Endodermal cell (in vitro differentiated cells): ENCODE data around the gene CFAP65. TPM values are rescaled to one million over a fixed set of nuclear protein-coding genes. Genes with fewer than 3 reads are reported as not detected.

Source experiments
- DNase-seq: peaks from one replicate; pipeline ENCODE4 v3.0.0-alpha.2; 2017
- H3K27ac ChIP-seq: 2 replicates; pipeline ENCODE4 v1.5.1; 2013; ENCODE audit warnings: mild to moderate bottlenecking, low read depth, low read length, moderate library complexity
- H3K27me3 ChIP-seq: 2 replicates; pipeline ENCODE4 v1.6.1; 2013; ENCODE audit warnings: mild to moderate bottlenecking, low read length, moderate library complexity; ENCODE audit not compliant: insufficient read depth, control insufficient read depth, poor library complexity, severe bottlenecking
- H3K36me3 ChIP-seq: 2 replicates; pipeline ENCODE4 v1.7.0; 2013; ENCODE audit warnings: mild to moderate bottlenecking, low read length, moderate library complexity; ENCODE audit not compliant: control insufficient read depth, insufficient read depth
- H3K4me1 ChIP-seq: one replicate; pipeline ENCODE4 v1.7.0; 2013; ENCODE audit warnings: low read length; ENCODE audit not compliant: control insufficient read depth, insufficient read depth
- H3K4me3 ChIP-seq: 2 replicates; pipeline ENCODE4 v1.5.1; 2013; ENCODE audit warnings: mild to moderate bottlenecking, low read length, moderate library complexity
- H3K9ac ChIP-seq: 2 replicates; pipeline ENCODE4 v1.6.1; 2013; ENCODE audit warnings: mild to moderate bottlenecking, low read length, moderate library complexity; ENCODE audit not compliant: poor library complexity, severe bottlenecking; ENCODE audit errors: extremely low read depth
- H3K9me3 ChIP-seq: 2 replicates; pipeline ENCODE4 v1.6.1; 2013; ENCODE audit warnings: mild to moderate bottlenecking, low read length, moderate library complexity; ENCODE audit not compliant: control insufficient read depth
- H3K27ac Mint-ChIP-seq: 2 replicates; pipeline ENCODE4 v1.8.0; 2020; ENCODE audit warnings: mixed read lengths
- H3K27me3 Mint-ChIP-seq: 2 replicates; pipeline ENCODE4 v1.8.0; 2021; ENCODE audit warnings: mild to moderate bottlenecking, mixed read lengths; ENCODE audit not compliant: insufficient read depth
- H3K36me3 Mint-ChIP-seq: 2 replicates; pipeline ENCODE4 v1.8.0; 2020; ENCODE audit warnings: low read depth, mixed read lengths
- H3K4me1 Mint-ChIP-seq: 2 replicates; pipeline ENCODE4 v1.8.0; 2020; ENCODE audit warnings: mixed read lengths
- H3K4me3 Mint-ChIP-seq: 2 replicates; pipeline ENCODE4 v1.8.0; 2020; ENCODE audit warnings: mild to moderate bottlenecking, moderate library complexity, mixed read lengths
- H3K9me3 Mint-ChIP-seq: 2 replicates; pipeline ENCODE4 v1.8.0; 2020; ENCODE audit warnings: mild to moderate bottlenecking, mixed read lengths
- CTCF ChIP-seq: fragments of 200-600 bp; sonication (generic); conservative IDR thresholded peaks from 2 replicates; pipeline ENCODE4 v1.5.0; 2021; ENCODE audit warnings: antibody characterized with exemption, mild to moderate bottlenecking
- WGBS, 2 experiments: methylation state at CpG; one replicate each; pipeline versions ENCODE4 v1.1.5 to v1.1.7; 2013; ENCODE audit warnings: missing lambda C conversion rate in 2 of 2, mixed read lengths in 1 of 2; ENCODE audit not compliant: insufficient coverage in 1 of 2, insufficient read length in 1 of 2; 5-methylcytosine and 5-hydroxymethylcytosine counted together
- total RNA-seq, 2 donors: library from RNA; stranded (reverse); fragmentation: NEBNext Ultra II Directional in 1 of 2; extraction: Animal tissue kit (Norgen Biotek cat#: 25700) in 1 of 2; gene quantifications; 2 replicates in 1 of 2; 3 replicates in 1 of 2; pipeline ENCODE4 v1.2.1, GENCODE V29; 2021

The CFAP65 gene
- total RNA-seq, 2 donors from 2014 or later = 0.84 to 1.5 TPM

DNA sequence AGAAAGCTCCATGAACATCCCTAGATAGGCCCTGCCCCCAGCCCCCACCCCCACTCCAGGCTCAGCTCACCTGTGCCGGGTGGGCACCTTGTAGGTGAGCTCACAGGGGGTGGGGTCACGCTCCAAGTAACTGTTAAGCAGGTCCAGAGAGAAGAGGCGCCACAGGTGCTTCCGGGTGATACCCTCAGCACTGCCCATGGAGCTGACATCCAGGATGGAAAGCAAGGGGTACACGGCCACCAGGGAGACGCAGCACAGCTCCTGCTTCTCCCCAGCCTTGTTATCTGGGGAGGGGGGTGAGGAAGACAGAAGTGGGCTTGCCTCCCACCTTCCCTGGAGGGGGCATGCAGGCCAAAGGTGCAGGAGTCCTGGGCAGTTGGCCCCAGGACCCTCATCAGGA lies 21.9 kb downstream of the CFAP65 start:
- peaks cover 38% of the 10 kb centered on the region for H3K27me3 Mint-ChIP-seq
- Histone ChIP-seq H3K27me3 (peaks cover 28% of the 10 kb centered on the region), H3K27ac (no peak overlapping the region), H3K9ac (no peak overlapping the region), H3K9me3 (no peaks in the 10 kb centered on the region), H3K4me1 (no peaks in the 10 kb centered on the region), H3K4me3 (no peak overlapping the region), H3K36me3 (no peaks in the 10 kb centered on the region)
- WGBS, 2 experiments = 82 to 91% methylated on average over 2 to 6 of the region's 6 CpGs
- no peak overlapping the region for H3K27ac Mint-ChIP-seq
- H3K36me3 Mint-ChIP-seq = no peaks in the 10 kb centered on the region
- H3K4me3 Mint-ChIP-seq = no peak overlapping the region
- H3K9me3 Mint-ChIP-seq = no peaks in the 10 kb centered on the region
- no peak for DNase-seq
- TF ChIP-seq CTCF = no peak
- no peaks in the 10 kb centered on the region for H3K4me1 Mint-ChIP-seq

GRCh38 chr2:219018726-219019125 lies 22.6 kb downstream of the CFAP65 start:
- H3K4me1 ChIP-seq = no peaks in the 10 kb centered on the region
- no peaks in the 10 kb centered on the region for H3K9me3 Mint-ChIP-seq
- H3K36me3 ChIP-seq = no peaks in the 10 kb centered on the region
- no peak overlapping the region for H3K9ac ChIP-seq
- no peaks in the 10 kb centered on the region for H3K36me3 Mint-ChIP-seq
- no peak overlapping the region for H3K4me3 Mint-ChIP-seq
- peaks cover 35% of the 10 kb centered on the region for H3K27me3 ChIP-seq
- H3K27ac ChIP-seq = no peak overlapping the region
- no peak for DNase-seq
- H3K27ac Mint-ChIP-seq = no peak overlapping the region
- H3K4me1 Mint-ChIP-seq = no peaks in the 10 kb centered on the region
- no peak for TF ChIP-seq CTCF
- H3K27me3 Mint-ChIP-seq = peaks cover 45% of the 10 kb centered on the region
- H3K4me3 ChIP-seq = no peak overlapping the region
- H3K9me3 ChIP-seq = no peaks in the 10 kb centered on the region
- 94 to 95% methylated on average over 8 to 10 of the region's 10 CpGs for WGBS, 2 experiments

- Mint-ChIP-seq H3K4me3 (no peak overlapping the region), H3K27me3 (peaks cover 50% of the 10 kb centered on the region), H3K36me3 (no peaks in the 10 kb centered on the region), H3K9me3 (no peaks in the 10 kb centered on the region), H3K4me1 (no peaks in the 10 kb centered on the region), H3K27ac (no peak overlapping the region)
- TF ChIP-seq CTCF = no peak
- H3K4me3 ChIP-seq = no peak overlapping the region
- no peak for DNase-seq
- peaks cover 38% of the 10 kb centered on the region for H3K27me3 ChIP-seq
- H3K9me3 ChIP-seq = no peaks in the 10 kb centered on the region
- WGBS, 2 experiments = 90 to 93% methylated on average over 5 to 7 of the region's 7 CpGs
- no peaks in the 10 kb centered on the region for H3K36me3 ChIP-seq
- no peaks in the 10 kb centered on the region for H3K4me1 ChIP-seq
- H3K9ac ChIP-seq = no peak overlapping the region
- no peak overlapping the region for H3K27ac ChIP-seq
Observed at GRCh38 chr2:219018286-219018685, 23.0 kb downstream of the CFAP65 start.
